HG02642 (cell line): ENCODE results near the gene PAGE3.

Experiments
- ATAC-seq: cut with Tn5 transposase; IDR thresholded peaks from one replicate; pipeline ENCODE4 v1.9.1; 2021; ENCODE audit warnings: mild to moderate bottlenecking; ENCODE audit not compliant: unreplicated experiment, poor library complexity

The PAGE3 gene

GRCh38 chrX:55264816-55265215 lies at the start of gene PAGE3:
TSS of gene PAGE3 (minus strand) at chrX:55264916. CDS start at chrX:55263903, 1,013 bp downstream.
- ATAC-seq, result no peak

- ATAC-seq, result no peak
These were observed 47.9 kb upstream of the PAGE3 start for GRCh38 chrX:55312655-55313054.

- ATAC-seq, result no peak
These were observed 26.2 kb upstream of the PAGE3 start for GRCh38 chrX:55290963-55291362.

- no peak for ATAC-seq
These were observed 15.1 kb upstream of the PAGE3 start for GRCh38 chrX:55279832-55280231.

GRCh38 chrX:55260806-55261205 lies 3.9 kb downstream of the PAGE3 start:
- no peak for ATAC-seq

GRCh38 chrX:55253528-55253927 lies 11.2 kb downstream of the PAGE3 start:
- no peak for ATAC-seq

GRCh38 chrX:55240788-55241340 lies 23.9 kb downstream of the PAGE3 start:
- no peak for ATAC-seq

GRCh38 chrX:55220119-55220794 lies 44.5 kb downstream of the PAGE3 start, which contains the start of gene PAGE5:
TSS of gene PAGE5 (plus strand) at chrX:55220346. CDS start at chrX:55221383, 1,037 bp downstream.
- ATAC-seq, result no peak

- no peak for ATAC-seq
These were observed 51.3 kb downstream of the PAGE3 start for GRCh38 chrX:55213381-55213780.

GRCh38 chrX:55210931-55211677 lies 53.6 kb downstream of the PAGE3 start:
- ATAC-seq, result no peak
